NCI-H446 (cell line): Measurements from ENCODE around the gene ZNF567.

ENCODE experiments used
- DNase-seq, 2 experiments: peaks; one replicate each; lab custom pipeline; 2025; lab: John Stamatoyannopoulos, UW

ZNF567 gene

DNA sequence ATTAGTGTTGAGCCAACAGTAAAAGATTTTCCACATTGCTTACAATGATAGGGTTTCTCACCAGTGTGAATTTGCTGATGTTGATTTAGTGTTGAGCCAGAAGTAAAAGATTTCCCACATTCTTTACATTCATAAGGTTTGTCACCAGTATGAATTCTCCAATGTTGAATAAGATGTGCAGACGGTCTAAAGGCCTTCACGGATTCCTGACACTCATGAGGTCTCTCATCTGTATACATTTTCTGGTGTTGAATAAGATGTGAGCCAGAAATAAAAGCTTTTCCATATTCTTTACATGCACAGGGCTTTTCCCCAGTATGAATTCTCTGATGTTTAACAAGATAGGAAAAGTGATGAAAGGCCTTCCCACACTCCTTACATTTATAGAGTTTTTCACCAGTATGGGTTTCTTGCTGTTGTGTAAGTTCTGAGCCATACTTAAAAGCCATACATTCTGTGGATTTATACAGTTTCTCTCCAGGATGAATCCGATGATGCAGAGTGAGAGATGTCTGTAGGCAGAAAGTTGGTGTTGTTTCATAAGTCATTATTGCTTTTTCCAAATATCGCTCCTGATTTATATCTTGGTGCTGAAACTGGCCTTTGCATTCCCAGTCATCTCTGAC lies 62.8 kb downstream of the ZNF567 start:
- DNase-seq = no peak
